Endothelial cell of umbilical vein (primary cell): ENCODE measurements around the gene MRFAP1. TPM values are rescaled to one million over a fixed set of nuclear protein-coding genes. Genes with fewer than 3 reads are reported as not detected.
"Not testable (repeated sequence)": the region's sequence is repeated elsewhere in the genome, so short reads cannot be mapped to it uniquely, and the experiment has no call there.

Experiments used
- BruUV-seq: library from RNA; stranded (reverse); fragments of 400-500 nt; replicated peaks from 2 replicates; lab custom pipeline; 2021; lab: Mats Ljungman, UMichigan
- CTCF ChIA-PET: fragments of 300-600, 350-600 bp; sonication (Branson Sonifier 250); formaldehyde crosslinking; loops from one replicate; lab custom pipeline; 2021; ENCODE audit warnings: antibody characterized with exemption, inconsistent platforms; lab: Charles Lee
- POLR2A ChIA-PET: fragments of 300-600, 350-600 bp; sonication (Branson Sonifier 250); formaldehyde crosslinking; loops from one replicate; lab custom pipeline; 2021; ENCODE audit warnings: antibody characterized with exemption, inconsistent platforms; lab: Charles Lee
- DNase-seq: peaks from one replicate; pipeline ENCODE4 v3.0.0-alpha.2; 2011; ENCODE audit warnings: low read depth, low spot score
- FAIRE-seq: peaks from 2 replicates; lab custom pipeline; 2011; peaks lifted over from hg19 to GRCh38; lab: Jason Lieb, UNC
- H2AFZ ChIP-seq: 2 replicates; pipeline ENCODE4 v1.6.0; 2012; ENCODE audit warnings: low read depth, low read length, control low read depth, inconsistent platforms
- H3K27ac ChIP-seq: 2 replicates; pipeline ENCODE4 v1.5.1; 2011; ENCODE audit warnings: low read depth, mild to moderate bottlenecking, control low read depth, low read length, moderate library complexity; ENCODE audit not compliant: insufficient read depth
- H3K27me3 ChIP-seq, 2 experiments: 2 replicates each; pipeline versions ENCODE4 v1.6.0 to v1.6.1; 2011; ENCODE audit warnings: low read length in 2 of 2, mixed read lengths in 1 of 2; ENCODE audit not compliant: control insufficient read depth in 2 of 2, insufficient read depth in 2 of 2
- H3K36me3 ChIP-seq, 2 experiments: 2 replicates in 1 of 2; 3 replicates in 1 of 2; pipeline ENCODE4 v1.5.1; 2011; ENCODE audit warnings: low read length in 2 of 2, mild to moderate bottlenecking in 1 of 2, moderate library complexity in 1 of 2; ENCODE audit not compliant: control insufficient read depth in 2 of 2, insufficient read depth in 2 of 2; ENCODE audit errors: extremely low read depth in 1 of 2
- H3K4me1 ChIP-seq: 3 replicates; pipeline ENCODE4 v1.5.1; 2011; ENCODE audit warnings: mild to moderate bottlenecking, low read length; ENCODE audit not compliant: control insufficient read depth, insufficient read depth; ENCODE audit errors: extremely low read depth
- H3K4me2 ChIP-seq: 2 replicates; pipeline ENCODE4 v1.6.1; 2011; ENCODE audit warnings: low read length, control low read depth, mixed read lengths; ENCODE audit not compliant: insufficient read depth
- H3K4me3 ChIP-seq, 3 experiments: fragments of 200-600 bp in 1 of 3; sonication (generic), shearing (Covaris generic) in 1 of 3; replicated peaks in 1 of 3; 2 replicates each; pipeline ENCODE4 v1.5.1; 2011 to 2016; ENCODE audit warnings: control low read depth in 3 of 3, low read length in 3 of 3, mild to moderate bottlenecking in 2 of 3, inconsistent platforms in 1 of 3, low read depth in 1 of 3, moderate library complexity in 1 of 3; ENCODE audit not compliant: insufficient read depth in 1 of 3
- H3K79me2 ChIP-seq: 2 replicates; pipeline ENCODE4 v1.6.0; 2012; ENCODE audit warnings: low read length, inconsistent platforms; ENCODE audit not compliant: control insufficient read depth, insufficient read depth
- H3K9ac ChIP-seq: replicated peaks from 2 replicates; pipeline ENCODE3; 2011; ENCODE audit warnings: low read length, control low read depth; ENCODE audit not compliant: insufficient read depth; ENCODE audit errors: extremely low read depth
- H3K9me1 ChIP-seq: replicated peaks from 3 replicates; pipeline ENCODE4 v1.6.0; 2011; ENCODE audit warnings: mild to moderate bottlenecking, low read length; ENCODE audit not compliant: control insufficient read depth, insufficient read depth; ENCODE audit errors: extremely low read depth
- H3K9me3 ChIP-seq: replicated peaks from 2 replicates; pipeline ENCODE4 v1.5.1; 2012; ENCODE audit warnings: low read length, inconsistent platforms; ENCODE audit not compliant: control insufficient read depth, insufficient read depth
- H4K20me1 ChIP-seq: replicated peaks from 2 replicates; pipeline ENCODE3; 2011; ENCODE audit warnings: mild to moderate bottlenecking, low read length; ENCODE audit not compliant: control insufficient read depth, insufficient read depth; ENCODE audit errors: extremely low read depth
- EZH2 ChIP-seq: IDR thresholded peaks from 2 replicates; pipeline ENCODE4 v1.6.1; 2012; ENCODE audit warnings: borderline replicate concordance, low read depth, mild to moderate bottlenecking, moderate library complexity, low read length, inconsistent platforms; ENCODE audit not compliant: severe bottlenecking
- FOS ChIP-seq: IDR thresholded peaks from 2 replicates; pipeline ENCODE4 v1.6.1; 2011; ENCODE audit warnings: mild to moderate bottlenecking, low read length, moderate library complexity, borderline replicate concordance; ENCODE audit not compliant: insufficient read depth
- JUN ChIP-seq: IDR thresholded peaks from 2 replicates; pipeline ENCODE4 v1.6.1; 2011; ENCODE audit warnings: borderline replicate concordance, low read depth; ENCODE audit not compliant: insufficient read length, insufficient read depth
- MAX ChIP-seq: IDR thresholded peaks from 2 replicates; pipeline ENCODE4 v1.6.1; 2011; ENCODE audit not compliant: insufficient read depth, insufficient read length
- POLR2A ChIP-seq: IDR thresholded peaks from 2 replicates; pipeline ENCODE4 v1.6.1; 2012; ENCODE audit warnings: low read depth, mild to moderate bottlenecking, control low read depth, low read length
- dilution Hi-C: fragments of 300-500 bp; cut with MboI; formaldehyde crosslinking; loops from one replicate; pipeline ENCODE4 v1.15.0; 2019; ENCODE audit warnings: low sequenced_read_pairs; ENCODE audit not compliant: extremely low pct_ligation_motif_present
- intact Hi-C: fragments of 100-400 bp; cut with micrococcal nuclease; formaldehyde crosslinking; loops from one replicate; pipeline ENCODE4 v1.10.0; 2022
- polyA plus RNA-seq, 4 experiments: library from polyadenylated mRNA; depleted of rRNA in 3 of 4; stranded (reverse) in 3 of 4; unstranded in 1 of 4; fragments of >200 nt; gene quantifications; 2 replicates each; pipeline versions ENCODE4 v1.2.1 to v1.2.3, GENCODE V29; 2011 to 2012; ENCODE audit warnings: missing spikeins in 1 of 4
- total RNA-seq: library from RNA; stranded (reverse); gene quantifications from 2 replicates; pipeline ENCODE4 v1.2.3, GENCODE V29; 2021
- TF ChIP-seq, protein P1 (sequence below), 2 donors: IDR thresholded peaks; 1 replicate in 1 of 2; 2 replicates in 1 of 2; pipeline ENCODE4 v1.5.1; 2011; ENCODE audit warnings: low read length in 2 of 2, mild to moderate bottlenecking in 2 of 2, moderate library complexity in 2 of 2, control low read depth in 1 of 2, inconsistent platforms in 1 of 2, low read depth in 1 of 2; ENCODE audit not compliant: insufficient read depth in 1 of 2; ENCODE audit errors: extremely low read depth in 1 of 2

Gene MRFAP1
- total and polyA plus RNA-seq, 2 donors (not counting 3 experiments of a cell fraction or from before 2014, with no cell fraction given): 170 to 317 TPM

- Histone ChIP-seq H3K27ac (no peak overlapping the region), H3K79me2 (no peaks in the 10 kb centered on the region), H3K4me3 (no peak overlapping the region), H3K9ac (no peak overlapping the region), H3K4me1 (no peaks in the 10 kb centered on the region), H3K9me3 (no peaks in the 10 kb centered on the region), H3K9me1 (no peaks in the 10 kb centered on the region), H4K20me1 (no peaks in the 10 kb centered on the region), H3K36me3 (no peaks in the 10 kb centered on the region), H3K27me3 (no peaks in the 10 kb centered on the region), H3K4me2 (no peak overlapping the region), H2AFZ (no peak overlapping the region)
- BruUV-seq: no TSS peak
- DNase-seq (no peak), FAIRE-seq (no peak)
- POLR2A ChIA-PET: no interaction called here
- dilution Hi-C loops (no loop called here), intact Hi-C loops (no loop called here)
- TF ChIP-seq MAX (no peak), POLR2A (no peak), JUN (no peak), EZH2 (no peak)
- CTCF ChIA-PET: no interaction called here
Measured at GRCh38 chr4:6626066-6626465, 14.4 kb upstream of the MRFAP1 start.

- H3K9me1 ChIP-seq: no peaks in the 10 kb centered on the region
- H3K27ac ChIP-seq: no peak overlapping the region
- dilution Hi-C loops: no loop called here
- no peaks in the 10 kb centered on the region for H3K9me3 ChIP-seq
- H2AFZ ChIP-seq: no peak overlapping the region
- H3K27me3 ChIP-seq: no peaks in the 10 kb centered on the region
- H3K4me2 ChIP-seq: no peak overlapping the region
- no peaks in the 10 kb centered on the region for H3K36me3 ChIP-seq
- ChIA-PET CTCF (no interaction called here), POLR2A (no interaction called here)
- H4K20me1 ChIP-seq: no peaks in the 10 kb centered on the region
- H3K4me1 ChIP-seq: no peaks in the 10 kb centered on the region
- TF ChIP-seq POLR2A (no peak), FOS (no peak)
- TF ChIP-seq, protein P1, sequence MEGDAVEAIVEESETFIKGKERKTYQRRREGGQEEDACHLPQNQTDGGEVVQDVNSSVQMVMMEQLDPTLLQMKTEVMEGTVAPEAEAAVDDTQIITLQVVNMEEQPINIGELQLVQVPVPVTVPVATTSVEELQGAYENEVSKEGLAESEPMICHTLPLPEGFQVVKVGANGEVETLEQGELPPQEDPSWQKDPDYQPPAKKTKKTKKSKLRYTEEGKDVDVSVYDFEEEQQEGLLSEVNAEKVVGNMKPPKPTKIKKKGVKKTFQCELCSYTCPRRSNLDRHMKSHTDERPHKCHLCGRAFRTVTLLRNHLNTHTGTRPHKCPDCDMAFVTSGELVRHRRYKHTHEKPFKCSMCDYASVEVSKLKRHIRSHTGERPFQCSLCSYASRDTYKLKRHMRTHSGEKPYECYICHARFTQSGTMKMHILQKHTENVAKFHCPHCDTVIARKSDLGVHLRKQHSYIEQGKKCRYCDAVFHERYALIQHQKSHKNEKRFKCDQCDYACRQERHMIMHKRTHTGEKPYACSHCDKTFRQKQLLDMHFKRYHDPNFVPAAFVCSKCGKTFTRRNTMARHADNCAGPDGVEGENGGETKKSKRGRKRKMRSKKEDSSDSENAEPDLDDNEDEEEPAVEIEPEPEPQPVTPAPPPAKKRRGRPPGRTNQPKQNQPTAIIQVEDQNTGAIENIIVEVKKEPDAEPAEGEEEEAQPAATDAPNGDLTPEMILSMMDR (IDR thresholded peaks at IDR 0.05; ENCODE audit: extremely low read depth in 1 of 2, insufficient read depth in 1 of 2, low read depth in 1 of 2, low read length in 2 of 2): no peak
- intact Hi-C loops: no loop called here
- H3K4me3 ChIP-seq: no peak overlapping the region
- no peaks in the 10 kb centered on the region for H3K79me2 ChIP-seq
- no TSS peak for BruUV-seq
- FAIRE-seq (no peak), DNase-seq (no peak)
- no peak overlapping the region for H3K9ac ChIP-seq
Measured at GRCh38 chr4:6627832-6628231, 12.7 kb upstream of the MRFAP1 start.

DNA sequence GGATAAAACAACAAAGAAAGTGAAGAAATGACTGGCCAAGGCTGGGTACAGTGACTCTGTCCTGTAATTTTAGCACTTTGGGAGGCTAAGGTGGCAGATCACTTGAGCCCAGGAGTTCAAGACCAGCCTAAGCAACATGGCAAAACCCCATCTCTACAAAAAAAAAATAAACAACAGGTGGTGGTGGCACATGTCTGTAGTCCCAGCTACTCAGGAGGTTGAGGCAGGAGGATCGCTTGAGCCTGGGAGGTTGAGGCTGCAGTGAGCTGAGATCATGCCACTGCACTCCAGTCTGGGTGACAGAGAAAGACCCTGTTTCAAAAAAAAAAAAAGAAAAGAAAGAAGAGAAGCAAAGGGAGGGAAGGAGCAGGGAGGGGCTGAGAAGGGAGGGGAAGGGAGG lies 12.0 kb upstream of the MRFAP1 start:
- H3K4me3 ChIP-seq, H3K27me3 ChIP-seq, H3K9ac ChIP-seq, intact Hi-C loops, H3K9me3 ChIP-seq, H3K27ac ChIP-seq, DNase-seq, H4K20me1 ChIP-seq, H2AFZ ChIP-seq, H3K4me1 ChIP-seq, CTCF ChIA-PET, dilution Hi-C loops, BruUV-seq, H3K9me1 ChIP-seq, H3K36me3 ChIP-seq, FAIRE-seq, H3K79me2 ChIP-seq, POLR2A ChIA-PET, H3K4me2 ChIP-seq: not testable (repeated sequence)
